GM18951 (cell line): ENCODE results near the gene RPL12.

Experiments used
- POLR2A ChIP-seq: IDR thresholded peaks from 4 replicates; pipeline ENCODE4 v1.6.1; 2011; ENCODE audit warnings: mild to moderate bottlenecking; ENCODE audit not compliant: insufficient read length, insufficient read depth; ENCODE audit errors: extremely low read depth
- in situ Hi-C: fragments of 300-500 bp; cut with MboI; formaldehyde crosslinking; loops from one replicate; pipeline ENCODE4 v1.12.0; 2022; ENCODE audit warnings: low sequenced_read_pairs, mixed read lengths, inconsistent platforms; ENCODE audit not compliant: unreplicated experiment

Gene RPL12

GRCh38 chr9:127450830-127451607, at the start of gene RPL12, which contains the start of gene LRSAM1:
Gene RPL12, minus strand, starts transcription at chr9:127451406. Its CDS starts 89 bp downstream, at chr9:127451317.
Gene LRSAM1, plus strand, starts transcription at chr9:127451510. Its CDS starts 3,018 bp downstream, at chr9:127454528.
- in situ Hi-C loops: no loop called here

GRCh38 chr9:127500862-127501261, 49.7 kb upstream of the RPL12 start:
- no peak for TF ChIP-seq POLR2A

More at GRCh38 chr9:127450830-127451607, at the start of gene RPL12, which contains the start of gene LRSAM1:
- peak; percentile 99 for TF ChIP-seq POLR2A

GRCh38 chr9:127500399-127500798, 49.2 kb upstream of the RPL12 start:
- TF ChIP-seq POLR2A: no peak
- in situ Hi-C loops: no loop called here

More at GRCh38 chr9:127500862-127501261, 49.7 kb upstream of the RPL12 start:
- in situ Hi-C loops: no loop called here

- no peak for TF ChIP-seq POLR2A
- in situ Hi-C loops: no loop called here
Observed at GRCh38 chr9:127498298-127498697, 47.1 kb upstream of the RPL12 start.

GRCh38 chr9:127497656-127498290, 46.6 kb upstream of the RPL12 start:
- TF ChIP-seq POLR2A: no peak
- in situ Hi-C loops: no loop called here

GRCh38 chr9:127496974-127497373, 45.8 kb upstream of the RPL12 start:
- in situ Hi-C loops: no loop called here
- TF ChIP-seq POLR2A: no peak

- in situ Hi-C loops: no loop called here
Observed at GRCh38 chr9:127495884-127496555, 44.8 kb upstream of the RPL12 start.

GRCh38 chr9:127494304-127494702, 43.1 kb upstream of the RPL12 start:
- in situ Hi-C loops: no loop called here
- no peak for TF ChIP-seq POLR2A

More at GRCh38 chr9:127495884-127496555, 44.8 kb upstream of the RPL12 start:
- no peak for TF ChIP-seq POLR2A

- in situ Hi-C loops: no loop called here
- no peak for TF ChIP-seq POLR2A
Observed at GRCh38 chr9:127493592-127494303, 42.5 kb upstream of the RPL12 start.

- in situ Hi-C loops: no loop called here
- TF ChIP-seq POLR2A: no peak
Observed at GRCh38 chr9:127492616-127493015, 41.4 kb upstream of the RPL12 start.

- TF ChIP-seq POLR2A: no peak
- in situ Hi-C loops: no loop called here
Observed at GRCh38 chr9:127491516-127491915, 40.3 kb upstream of the RPL12 start.

- TF ChIP-seq POLR2A: no peak
- in situ Hi-C loops: no loop called here
Observed at GRCh38 chr9:127490535-127491230, 39.5 kb upstream of the RPL12 start.
